Spinal cord (tissue), 10 donors: ENCODE measurements around the gene STIL. TPM values are rescaled to one million over a fixed set of nuclear protein-coding genes. Genes with fewer than 3 reads are reported as not detected.
A peak's percentile ranks its signal among the peaks of the same experiment; 100 is the strongest.
"Not testable (repeated sequence)": the region's sequence is repeated elsewhere in the genome, so short reads cannot be mapped to it uniquely, and the experiment has no call there.

Experiments used
- DNase-seq, 6 donors: peaks; one replicate each; pipeline versions ENCODE4 v3.0.0 to v3.0.0-alpha.2; 2013 to 2015; ENCODE audit warnings: low spot score in 6 of 6, low read depth in 4 of 6
- H3K27ac ChIP-seq: one replicate; pipeline ENCODE4 v1.5.1; 2013; ENCODE audit warnings: low read depth, low read length, control low read depth
- H3K27me3 ChIP-seq: one replicate; pipeline ENCODE4 v1.6.1; 2013; ENCODE audit warnings: low read length; ENCODE audit not compliant: control insufficient read depth, insufficient read depth
- H3K36me3 ChIP-seq: one replicate; pipeline ENCODE4 v1.6.1; 2013; ENCODE audit warnings: low read length; ENCODE audit not compliant: control insufficient read depth, insufficient read depth
- H3K4me1 ChIP-seq: one replicate; pipeline ENCODE4 v1.6.1; 2013; ENCODE audit warnings: low read length; ENCODE audit not compliant: control insufficient read depth, insufficient read depth
- H3K4me3 ChIP-seq: one replicate; pipeline ENCODE4 v1.5.1; 2013; ENCODE audit warnings: low read depth, low read length, control low read depth
- H3K9me3 ChIP-seq: one replicate; pipeline ENCODE4 v1.6.1; 2013; ENCODE audit warnings: low read length; ENCODE audit not compliant: control insufficient read depth, insufficient read depth
- WGBS: methylation state at CpG from one replicate; pipeline ENCODE4 v1.1.5; 2013; ENCODE audit warnings: missing lambda C conversion rate; ENCODE audit not compliant: insufficient coverage; 5-methylcytosine and 5-hydroxymethylcytosine counted together
- polyA plus RNA-seq, 2 donors: library from polyadenylated mRNA; unstranded; fragments of 120-200 nt; gene quantifications; one replicate each; pipeline ENCODE4 v1.2.1, GENCODE V29; 2013; ENCODE audit not compliant: insufficient read length in 2 of 2
- total RNA-seq, 2 donors: library from RNA; depleted of rRNA in 1 of 2; stranded (reverse); fragments of 120-200 nt in 1 of 2; fragments of >200 nt in 1 of 2; gene quantifications; one replicate each; pipeline versions ENCODE4 v1.2.3 to v1.2.4, GENCODE V29; 2013 to 2014
- donor health status: healthy.

Gene STIL
- total and polyA plus RNA-seq, 4 donors, result 4.4 to 10.7 (median 5.6) TPM

DNA sequence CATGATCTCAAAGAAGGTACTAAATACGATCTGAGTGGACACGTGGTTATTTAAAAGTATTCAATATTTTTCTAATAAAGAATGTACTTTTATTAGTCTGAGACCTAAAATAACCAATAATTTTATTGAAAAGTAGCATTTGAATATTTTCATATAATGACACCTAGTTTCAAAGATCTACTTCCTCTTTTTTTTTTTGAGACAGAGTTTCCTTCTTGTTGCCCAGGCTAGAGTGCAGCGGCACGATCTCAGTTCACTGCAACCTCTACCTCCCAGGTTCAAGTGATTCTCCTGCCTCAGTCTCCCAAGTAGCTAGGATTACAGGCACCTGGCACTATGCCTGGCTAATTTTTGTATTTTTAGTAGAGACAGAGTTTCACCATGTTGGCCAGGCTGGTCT, 25.8 kb downstream of the STIL start:
- not testable (repeated sequence) for H3K4me3 ChIP-seq, H3K27me3 ChIP-seq, DNase-seq, H3K9me3 ChIP-seq, H3K4me1 ChIP-seq, H3K36me3 ChIP-seq, H3K27ac ChIP-seq
- WGBS, result 100% methylated on average over 1 of the region's 4 CpGs

DNA sequence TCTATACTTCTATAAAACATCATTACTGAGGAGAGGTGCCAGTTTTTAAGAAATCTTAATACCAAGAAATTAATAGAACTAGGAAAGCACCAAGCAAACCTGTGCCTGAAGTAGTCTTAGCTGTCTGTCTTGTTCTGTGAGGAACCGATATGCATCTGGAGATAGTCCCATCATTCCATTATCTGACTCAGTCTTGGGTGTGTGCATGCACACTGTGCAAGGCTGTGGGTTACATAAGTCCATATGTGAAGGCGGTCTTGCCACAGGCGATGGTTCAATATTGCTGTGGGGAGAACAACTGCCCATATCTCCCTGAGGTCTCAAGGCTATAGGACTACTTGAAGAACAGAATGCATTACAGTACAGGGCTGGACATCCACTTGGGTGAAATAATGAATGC, 33.8 kb downstream of the STIL start:
- Histone ChIP-seq H3K9me3 (no peaks in the 10 kb centered on the region), H3K27me3 (no peaks in the 10 kb centered on the region), H3K36me3 (peaks cover 7% of the 10 kb centered on the region), H3K4me1 (no peaks in the 10 kb centered on the region), H3K27ac (no peak overlapping the region), H3K4me3 (no peak overlapping the region)
- DNase-seq, result no peak
- whole genome bisulfite sequencing, result no CpG with 5 or more reads among the region's 3 CpGs

DNA sequence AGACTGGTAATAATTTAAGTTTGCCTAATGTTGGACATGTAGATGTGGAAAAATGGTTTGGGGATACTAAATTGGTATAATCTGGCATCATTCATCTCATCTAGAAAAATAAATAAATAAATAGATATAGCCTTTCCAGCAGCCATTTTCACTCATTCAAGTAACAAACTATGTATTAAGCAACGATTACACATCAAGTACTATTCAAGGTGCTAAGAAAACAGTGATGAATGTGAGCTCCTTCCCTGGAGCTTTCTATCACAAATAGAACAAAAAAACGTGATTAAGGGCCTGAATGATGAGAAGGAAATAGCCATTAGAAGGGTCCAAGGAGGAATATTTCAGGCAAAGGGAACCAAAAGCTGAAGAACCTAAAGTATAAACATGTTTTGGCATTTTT, 37.1 kb downstream of the STIL start:
- Histone ChIP-seq H3K4me3 (no peak overlapping the region), H3K27ac (no peak overlapping the region), H3K27me3 (no peaks in the 10 kb centered on the region), H3K36me3 (peaks cover 5% of the 10 kb centered on the region), H3K9me3 (no peaks in the 10 kb centered on the region), H3K4me1 (no peaks in the 10 kb centered on the region)
- no peak for DNase-seq
- WGBS, result no CpG with 5 or more reads among the region's 2 CpGs

DNA sequence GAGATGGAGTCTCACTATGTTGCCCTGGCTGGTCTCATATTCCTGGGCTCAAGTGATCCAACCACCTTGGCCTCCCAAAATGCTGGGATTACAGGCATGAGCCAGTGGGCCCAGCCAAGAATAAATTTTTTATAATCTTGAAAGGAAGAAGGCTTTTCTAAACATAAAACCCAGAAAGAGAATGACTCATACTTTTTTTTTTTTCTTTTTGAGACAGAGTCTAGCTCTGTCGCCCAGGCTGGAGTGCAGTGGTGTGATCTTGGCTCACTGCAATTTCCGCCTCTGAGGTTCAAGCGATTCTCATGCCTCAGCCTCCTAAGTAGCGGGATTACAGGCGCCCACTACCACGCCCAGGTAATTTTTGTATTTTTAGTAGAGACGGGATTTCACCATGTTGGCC, 38.1 kb downstream of the STIL start:
- H3K36me3 ChIP-seq, H3K27ac ChIP-seq, H3K4me1 ChIP-seq, H3K9me3 ChIP-seq, DNase-seq, H3K27me3 ChIP-seq, H3K4me3 ChIP-seq: not testable (repeated sequence)
- WGBS, result 100% methylated on average over 4 of the region's 7 CpGs

DNA sequence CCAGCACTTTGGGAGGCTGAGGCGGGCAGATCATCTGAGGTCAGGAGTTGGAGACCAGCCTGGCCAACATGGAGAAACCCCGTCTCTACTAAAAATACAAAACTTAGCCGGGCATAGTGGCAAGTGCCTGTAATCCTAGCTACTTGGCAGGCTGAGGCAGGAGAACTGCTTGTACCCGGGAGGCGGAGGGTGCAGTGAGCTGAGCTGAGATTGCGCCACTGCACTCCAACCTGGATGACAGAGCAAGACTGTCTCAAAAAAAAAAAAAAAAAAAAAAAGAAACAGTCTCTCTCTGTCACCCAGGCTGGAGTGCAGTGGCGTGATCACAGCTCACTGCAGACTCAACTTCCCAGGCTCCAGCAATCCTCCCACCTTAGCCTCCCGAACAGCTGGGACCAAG, 48.4 kb downstream of the STIL start:
- H3K27me3 ChIP-seq, H3K4me1 ChIP-seq, DNase-seq, H3K27ac ChIP-seq, H3K36me3 ChIP-seq, H3K9me3 ChIP-seq, H3K4me3 ChIP-seq: not testable (repeated sequence)
- 95% methylated on average over 4 of the region's 8 CpGs for WGBS

DNA sequence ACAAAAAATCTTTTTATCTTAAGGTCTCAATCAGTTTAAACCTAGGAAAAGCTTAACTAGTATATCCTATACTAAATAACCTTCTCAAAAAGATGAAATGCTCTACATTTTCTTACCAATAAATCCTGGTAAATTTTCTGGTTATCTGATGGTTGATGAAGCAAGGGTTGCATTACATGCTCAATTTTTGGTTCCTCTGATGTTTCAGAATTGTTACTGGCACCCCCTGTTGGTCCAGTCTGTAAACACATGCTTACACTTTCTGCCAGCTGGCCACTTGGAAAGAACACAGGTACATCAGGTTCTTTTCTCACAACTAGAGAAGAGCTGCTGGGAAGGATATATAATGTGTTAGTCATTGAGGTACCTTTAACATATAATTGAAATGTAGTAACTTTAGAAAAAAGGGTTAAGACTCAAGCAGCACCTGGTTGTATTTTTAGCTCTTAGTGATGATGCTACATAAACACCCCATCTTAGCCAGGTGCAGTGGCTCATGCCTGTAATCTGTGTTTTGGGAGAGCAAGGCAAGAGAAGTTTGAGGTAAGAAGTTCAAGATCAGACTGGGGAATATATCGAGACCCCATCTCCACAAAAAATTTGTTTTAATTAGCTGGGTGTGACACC, 51.0 kb downstream of the STIL start:
- DNase-seq, result peak in 4 of 6 donors; percentile 1 to 25 (median 8)
- 60% methylated on average over 1 of the region's 1 CpG for WGBS
- Histone ChIP-seq H3K4me1 (no peaks in the 10 kb centered on the region), H3K36me3 (no peaks in the 10 kb centered on the region), H3K27me3 (no peaks in the 10 kb centered on the region), H3K27ac (no peak overlapping the region), H3K4me3 (no peak overlapping the region), H3K9me3 (no peaks in the 10 kb centered on the region)

DNA sequence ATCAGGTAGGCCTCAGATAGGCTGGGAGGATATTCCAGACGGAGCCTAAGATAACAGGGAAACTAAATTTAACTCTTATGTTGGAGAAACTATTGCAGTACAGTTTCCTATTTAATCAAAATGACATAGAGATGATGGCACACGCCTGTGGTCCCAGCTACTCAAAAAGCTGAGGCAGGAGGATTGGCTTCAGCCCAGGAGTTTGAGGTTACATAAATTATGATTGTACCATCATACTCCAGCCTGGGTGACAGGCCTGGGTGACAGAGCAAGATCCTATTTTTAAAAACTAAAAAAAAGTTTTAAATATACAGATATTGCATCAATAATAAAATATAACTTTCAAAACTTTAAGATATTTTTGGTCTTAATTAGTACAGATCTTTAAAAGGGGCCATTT, 56.7 kb downstream of the STIL start:
- WGBS, result no CpG with 5 or more reads among the region's 2 CpGs
- H3K27me3 ChIP-seq, result no peaks in the 10 kb centered on the region
- no peak overlapping the region for H3K4me3 ChIP-seq
- H3K9me3 ChIP-seq, result no peaks in the 10 kb centered on the region
- DNase-seq, result no peak
- H3K4me1 ChIP-seq, result no peaks in the 10 kb centered on the region
- H3K27ac ChIP-seq, result no peak overlapping the region
- no peaks in the 10 kb centered on the region for H3K36me3 ChIP-seq

DNA sequence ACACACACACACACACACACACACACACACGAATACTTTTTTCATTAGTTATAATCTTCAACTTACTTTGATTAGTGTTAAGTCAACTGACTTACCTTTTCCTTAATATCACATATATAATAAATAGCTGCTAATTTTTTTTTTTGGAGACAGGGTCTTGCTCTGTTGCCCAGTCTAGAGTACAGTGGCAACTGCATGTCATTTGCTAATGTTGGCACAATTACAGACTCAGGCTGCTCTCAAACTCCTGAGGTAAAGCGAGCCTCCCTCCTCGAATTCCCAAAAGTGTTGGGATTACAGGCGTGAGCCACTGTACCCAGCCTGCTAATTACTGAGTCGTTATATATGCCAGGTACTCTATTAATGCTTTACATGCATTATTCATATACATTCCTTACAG, 61.2 kb downstream of the STIL start:
- 100% methylated on average over 2 of the region's 5 CpGs for WGBS
- H3K27me3 ChIP-seq, result no peaks in the 10 kb centered on the region
- no peak for DNase-seq
- H3K27ac ChIP-seq, result no peak overlapping the region
- H3K9me3 ChIP-seq, result no peaks in the 10 kb centered on the region
- no peak overlapping the region for H3K4me3 ChIP-seq
- H3K4me1 ChIP-seq, result no peaks in the 10 kb centered on the region
- no peaks in the 10 kb centered on the region for H3K36me3 ChIP-seq

DNA sequence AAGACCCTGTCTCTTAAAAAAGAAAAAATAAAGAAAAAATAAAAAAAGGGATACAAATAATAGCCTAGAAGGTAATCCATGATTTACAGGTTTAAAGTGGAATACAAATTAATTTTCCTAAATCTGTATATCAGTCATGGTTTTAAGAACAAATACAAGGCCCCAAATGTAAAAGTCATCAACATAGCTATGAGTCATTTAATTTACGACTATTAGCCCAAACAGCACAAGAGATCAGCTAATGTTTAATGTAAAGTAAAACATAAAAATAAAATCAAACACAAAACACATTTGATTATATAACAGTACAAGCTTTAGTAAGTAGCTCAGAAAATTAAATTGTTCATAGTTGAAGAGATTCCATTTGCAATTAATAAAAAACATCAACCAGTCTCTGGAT, 61.6 kb downstream of the STIL start:
- H3K27ac ChIP-seq, result no peak overlapping the region
- H3K36me3 ChIP-seq, result no peaks in the 10 kb centered on the region
- no peaks in the 10 kb centered on the region for H3K4me1 ChIP-seq
- H3K4me3 ChIP-seq, result no peak overlapping the region
- H3K27me3 ChIP-seq, result no peaks in the 10 kb centered on the region
- no peaks in the 10 kb centered on the region for H3K9me3 ChIP-seq
- no CpG with 5 or more reads among the region's 1 CpG for WGBS
- no peak for DNase-seq

DNA sequence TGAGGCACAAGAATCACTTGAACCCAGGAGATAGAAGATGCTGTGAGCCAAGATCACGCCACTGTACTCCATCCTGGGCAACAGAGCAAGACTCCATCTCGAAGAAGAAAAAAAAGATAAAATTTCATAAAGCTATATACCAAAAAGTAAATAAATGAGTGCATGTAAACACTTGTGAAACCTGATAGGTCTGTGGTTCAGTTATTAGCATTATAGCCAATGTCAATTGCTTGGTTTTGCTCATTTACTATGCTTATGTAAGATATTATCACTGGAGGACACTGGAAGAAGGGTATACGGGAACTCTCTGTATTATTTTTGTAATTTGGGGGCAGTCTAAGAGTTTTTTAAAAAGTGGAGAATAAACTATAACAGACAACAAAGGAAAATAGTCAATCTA, 64.2 kb downstream of the STIL start:
- Histone ChIP-seq H3K4me1 (no peaks in the 10 kb centered on the region), H3K27me3 (no peaks in the 10 kb centered on the region), H3K9me3 (no peaks in the 10 kb centered on the region), H3K27ac (no peak overlapping the region), H3K36me3 (no peaks in the 10 kb centered on the region), H3K4me3 (no peak overlapping the region)
- WGBS, result no CpG with 5 or more reads among the region's 3 CpGs
- no peak for DNase-seq
